K562 (cell line): ENCODE data around the gene CTH. TPM values are rescaled to one million over a fixed set of nuclear protein-coding genes. Genes with fewer than 3 reads are reported as not detected.

Experiments used
- BCL6 ChIP-seq: fragments of 250-450 bp; sonication (Bioruptor Pico); IDR thresholded peaks from 2 replicates; pipeline ENCODE4 v1.4.0; 2020
- CBX3 ChIP-seq, 2 experiments: IDR thresholded peaks; 1 replicate in 1 of 2; 2 replicates in 1 of 2; pipeline ENCODE4 v1.6.1; 2012; ENCODE audit warnings: inconsistent platforms in 2 of 2, low read length in 2 of 2, borderline replicate concordance in 1 of 2, control low read depth in 1 of 2
- DACH1 ChIP-seq: fragments of 450-650 bp; IDR thresholded peaks from 2 replicates; pipeline ENCODE4 v1.6.1; 2018; ENCODE audit not compliant: partially characterized antibody
- ETS2 ChIP-seq: IDR thresholded peaks from 2 replicates; pipeline ENCODE4 v1.6.1; 2016; ENCODE audit warnings: borderline replicate concordance, missing genetic modification characterization, mild to moderate bottlenecking, moderate library complexity, missing compliant biosample characterization; ENCODE audit not compliant: poor library complexity, severe bottlenecking
- HCFC1 ChIP-seq: IDR thresholded peaks from 2 replicates; pipeline ENCODE4 v1.6.1; 2012; ENCODE audit warnings: low read depth, low read length, improper control_type of control experiment
- JUN ChIP-seq, 2 experiments: sonication (generic) in 1 of 2; formaldehyde crosslinking in 1 of 2; IDR thresholded peaks; 2 replicates each; pipeline versions ENCODE4 v1.6.1 to v1.8.0; 2012 to 2022; ENCODE audit warnings: borderline replicate concordance in 2 of 2, mild to moderate bottlenecking in 2 of 2, improper control_type of control experiment in 1 of 2, low read depth in 1 of 2, low read length in 1 of 2, missing genetic modification reagents in 1 of 2
- JUNB ChIP-seq: fragments of 450-650 bp; formaldehyde crosslinking; conservative IDR thresholded peaks from 2 replicates; pipeline ENCODE4 v1.4.0; 2020; ENCODE audit warnings: mild to moderate bottlenecking
- KAT8 ChIP-seq: fragments of 450-650 bp; IDR thresholded peaks from 2 replicates; pipeline ENCODE4 v1.6.1; 2016; ENCODE audit warnings: low read depth, mild to moderate bottlenecking
- KDM5B ChIP-seq: fragments of 200-600 bp; sonication (generic); IDR thresholded peaks from 2 replicates; pipeline ENCODE4 v1.6.1; 2012; ENCODE audit warnings: low read depth, mild to moderate bottlenecking, moderate library complexity, low read length, control low read depth, inconsistent platforms; ENCODE audit not compliant: insufficient replicate concordance
- MXI1 ChIP-seq: IDR thresholded peaks from 2 replicates; pipeline ENCODE4 v1.6.1; 2011; ENCODE audit warnings: low read depth, mild to moderate bottlenecking, improper control_type of control experiment, low read length
- NCOA4 ChIP-seq: fragments of 450-650 bp; IDR thresholded peaks from 2 replicates; pipeline ENCODE4 v1.6.1; 2018; ENCODE audit warnings: mild to moderate bottlenecking; ENCODE audit not compliant: partially characterized antibody
- NFIC ChIP-seq: fragments of 450-650 bp; IDR thresholded peaks from 2 replicates; pipeline ENCODE4 v1.6.1; 2017; ENCODE audit warnings: mild to moderate bottlenecking, inconsistent platforms
- NRF1 ChIP-seq, 2 experiments: fragments of 450-650 bp; IDR thresholded peaks in 1 of 2; conservative IDR thresholded peaks in 1 of 2; 2 replicates each; pipeline ENCODE4 v1.6.1; 2014; ENCODE audit warnings: mild to moderate bottlenecking in 2 of 2
- POLR2B ChIP-seq: fragments of 450-650 bp; IDR thresholded peaks from 2 replicates; pipeline ENCODE4 v1.6.1; 2018; ENCODE audit warnings: low read depth; ENCODE audit not compliant: partially characterized antibody
- POLR2H ChIP-seq: IDR thresholded peaks from 2 replicates; pipeline ENCODE4 v1.6.1; 2016; ENCODE audit warnings: missing genetic modification characterization, low read depth, mild to moderate bottlenecking, control low read depth, missing compliant biosample characterization, moderate library complexity
- TEAD1 ChIP-seq, 2 experiments: fragments of 450-650 bp in 1 of 2; sonication (generic) in 1 of 2; formaldehyde crosslinking; IDR thresholded peaks; 2 replicates each; pipeline versions ENCODE4 v1.4.0 to v1.8.0; 2020 to 2022; ENCODE audit warnings: mild to moderate bottlenecking in 2 of 2, missing genetic modification reagents in 1 of 2
- polyA plus RNA-seq, 8 experiments: library from polyadenylated mRNA; depleted of rRNA in 4 of 8; stranded (reverse) in 5 of 8; unstranded in 3 of 8; fragments of >200 nt; fragmentation: Nextera tagmentation in 2 of 8; fragmentation: Illumina TruSeq in 1 of 8; extraction: Ambion mirVana in 2 of 8; extraction: Trizol in 1 of 8; gene quantifications; 2 replicates each; pipeline versions ENCODE4 v1.2.1 to v1.2.3, GENCODE V29; 2011 to 2014; ENCODE audit warnings: inconsistent platforms in 1 of 8, missing spikeins in 1 of 8
- total RNA-seq, 7 experiments: library from RNA; depleted of rRNA in 6 of 7; stranded (reverse); fragments of >200 nt in 6 of 7; fragmentation: Illumina TruSeq in 2 of 7; extraction: Trizol in 2 of 7; gene quantifications; 2 replicates each; pipeline versions ENCODE4 v1.2.1 to v1.2.3, GENCODE V29; 2011 to 2021; ENCODE audit warnings: low replicate concordance in 1 of 7
- TF ChIP-seq, protein P1 (sequence below): fragments of 450-650 bp; formaldehyde crosslinking; IDR thresholded peaks from 2 replicates; pipeline ENCODE4 v1.4.0; 2022; ENCODE audit warnings: missing genetic modification characterization
- TF ChIP-seq, protein P2 (sequence below), 2 experiments: fragments of 450-650 bp; conservative IDR thresholded peaks; 2 replicates each; pipeline ENCODE4 v1.6.1; 2017; ENCODE audit warnings: mild to moderate bottlenecking in 2 of 2, moderate library complexity in 2 of 2

CTH gene
- total and polyA plus RNA-seq, 9 of the 15 experiments (the other 6 are each of a cell fraction or from before 2014, with no cell fraction given), result 8.0 to 54.4 (median 30.9) TPM

DNA sequence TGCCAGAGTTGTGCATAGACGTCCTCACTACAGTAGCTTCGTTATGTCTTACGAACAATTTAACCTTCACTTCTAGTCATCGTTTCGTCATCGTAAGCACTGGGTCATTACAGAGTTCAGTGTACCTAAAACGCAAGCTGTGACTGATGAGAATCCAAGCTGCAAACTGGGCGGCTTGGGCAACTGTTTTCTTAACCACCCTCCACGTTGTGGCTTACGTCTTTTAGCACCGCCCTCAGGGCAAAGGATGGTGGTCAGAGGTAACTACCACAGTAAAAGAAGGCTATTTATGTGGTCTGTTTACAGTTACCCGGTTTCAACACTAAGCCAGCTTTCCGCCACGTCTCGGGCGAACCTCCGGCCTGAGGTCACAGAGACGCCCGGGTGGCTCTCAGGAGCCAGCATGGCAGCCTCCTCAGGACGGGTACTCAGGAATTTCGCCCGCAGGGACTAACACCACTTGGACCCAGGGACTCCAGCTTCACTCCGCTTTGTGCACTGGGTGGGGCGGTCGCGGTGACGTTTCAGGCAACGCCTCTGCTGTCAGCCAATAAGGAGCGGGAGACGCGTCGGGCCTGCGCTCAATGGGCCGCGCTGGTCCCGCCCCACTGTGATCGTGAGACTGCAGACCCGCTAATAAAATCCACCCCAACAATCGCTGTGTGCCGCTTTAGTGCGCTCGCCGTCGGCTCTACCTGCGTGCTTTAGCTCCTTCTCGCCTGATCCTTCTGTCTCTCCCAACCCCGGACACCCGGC is at the start of gene CTH (continued):
- no peak for TF ChIP-seq BCL6 (CRISPR knock-in tag)
- TF ChIP-seq CBX3 (IDR thresholded peaks at IDR 0.05; ENCODE audit: borderline replicate concordance in 1 of 2, low read length in 2 of 2), result no peak
- TF ChIP-seq POLR2B, result peak; percentile 98
- no peak for TF ChIP-seq JUN (IDR thresholded peaks at IDR 0.05; ENCODE audit: borderline replicate concordance, low read depth, low read length)
- TF ChIP-seq JUN (CRISPR knock-in tag; IDR thresholded peaks at IDR 0.05; ENCODE audit: borderline replicate concordance), result peak; percentile 73; the same call in 1 of the 2 replicates
- TF ChIP-seq, protein P1, sequence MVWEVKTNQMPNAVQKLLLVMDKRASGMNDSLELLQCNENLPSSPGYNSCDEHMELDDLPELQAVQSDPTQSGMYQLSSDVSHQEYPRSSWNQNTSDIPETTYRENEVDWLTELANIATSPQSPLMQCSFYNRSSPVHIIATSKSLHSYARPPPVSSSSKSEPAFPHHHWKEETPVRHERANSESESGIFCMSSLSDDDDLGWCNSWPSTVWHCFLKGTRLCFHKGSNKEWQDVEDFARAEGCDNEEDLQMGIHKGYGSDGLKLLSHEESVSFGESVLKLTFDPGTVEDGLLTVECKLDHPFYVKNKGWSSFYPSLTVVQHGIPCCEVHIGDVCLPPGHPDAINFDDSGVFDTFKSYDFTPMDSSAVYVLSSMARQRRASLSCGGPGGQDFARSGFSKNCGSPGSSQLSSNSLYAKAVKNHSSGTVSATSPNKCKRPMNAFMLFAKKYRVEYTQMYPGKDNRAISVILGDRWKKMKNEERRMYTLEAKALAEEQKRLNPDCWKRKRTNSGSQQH, result no peak
- no peak for TF ChIP-seq KAT8
- TF ChIP-seq JUNB, result no peak
- TF ChIP-seq ETS2, result no peak
- TF ChIP-seq POLR2H (tag), result peak; percentile 88
- peak; percentile 13; the same call in 1 of the 2 replicates for TF ChIP-seq HCFC1
- peak; percentile 99 for TF ChIP-seq KDM5B
- peak; percentile 86 to 89 for TF ChIP-seq NRF1 (conservative IDR thresholded peaks at IDR 0.05 in 1 of 2, IDR thresholded peaks at IDR 0.05 in 1 of 2)
- TF ChIP-seq NCOA4, result no peak
- 0 out of 2 replicates have a peak, but pooled peaks have one; percentile 1 for TF ChIP-seq MXI1
- no peak for TF ChIP-seq DACH1
- TF ChIP-seq, protein P2, sequence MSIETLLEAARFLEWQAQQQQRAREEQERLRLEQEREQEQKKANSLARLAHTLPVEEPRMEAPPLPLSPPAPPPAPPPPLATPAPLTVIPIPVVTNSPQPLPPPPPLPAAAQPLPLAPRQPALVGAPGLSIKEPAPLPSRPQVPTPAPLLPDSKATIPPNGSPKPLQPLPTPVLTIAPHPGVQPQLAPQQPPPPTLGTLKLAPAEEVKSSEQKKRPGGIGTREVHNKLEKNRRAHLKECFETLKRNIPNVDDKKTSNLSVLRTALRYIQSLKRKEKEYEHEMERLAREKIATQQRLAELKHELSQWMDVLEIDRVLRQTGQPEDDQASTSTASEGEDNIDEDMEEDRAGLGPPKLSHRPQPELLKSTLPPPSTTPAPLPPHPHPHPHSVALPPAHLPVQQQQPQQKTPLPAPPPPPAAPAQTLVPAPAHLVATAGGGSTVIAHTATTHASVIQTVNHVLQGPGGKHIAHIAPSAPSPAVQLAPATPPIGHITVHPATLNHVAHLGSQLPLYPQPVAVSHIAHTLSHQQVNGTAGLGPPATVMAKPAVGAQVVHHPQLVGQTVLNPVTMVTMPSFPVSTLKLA (conservative IDR thresholded peaks at IDR 0.05), result peak; percentile 87 to 95
- peak; percentile 45 to 70; a peak in 1 of 4 replicates for TF ChIP-seq TEAD1 (CRISPR knock-in tag; IDR thresholded peaks at IDR 0.05)
- peak; percentile 55 for TF ChIP-seq NFIC
